GM19099 (cell line): ENCODE results near the gene RPN2.
A peak's percentile ranks its signal among the peaks of the same experiment; 100 is the strongest.

Source experiments
- POLR2A ChIP-seq: IDR thresholded peaks from 3 replicates; pipeline ENCODE4 v1.6.1; 2011; ENCODE audit warnings: low read depth; ENCODE audit not compliant: insufficient read length; ENCODE audit errors: extremely low read depth

Gene RPN2

GRCh38 chr20:37276494-37277252, 97.5 kb downstream of the RPN2 start:
- peak; percentile 37 for TF ChIP-seq POLR2A

- peak; percentile 7 for TF ChIP-seq POLR2A
Measured at GRCh38 chr20:37277253-37277593, 98.1 kb downstream of the RPN2 start.

GRCh38 chr20:37278966-37279590, 99.9 kb downstream of the RPN2 start:
- no peak for TF ChIP-seq POLR2A

GRCh38 chr20:37279820-37280219, 100.7 kb downstream of the RPN2 start:
- TF ChIP-seq POLR2A, result no peak

- TF ChIP-seq POLR2A, result no peak
Measured at GRCh38 chr20:37280403-37280802, 101.3 kb downstream of the RPN2 start.

GRCh38 chr20:37282556-37282955, 103.4 kb downstream of the RPN2 start:
- TF ChIP-seq POLR2A, result no peak

- no peak for TF ChIP-seq POLR2A
Measured at GRCh38 chr20:37283530-37284195, 104.5 kb downstream of the RPN2 start.

- no peak for TF ChIP-seq POLR2A
Measured at GRCh38 chr20:37284691-37285161, 105.6 kb downstream of the RPN2 start.

GRCh38 chr20:37285664-37286374, 106.7 kb downstream of the RPN2 start:
- TF ChIP-seq POLR2A, result no peak

GRCh38 chr20:37288091-37288490, 109.0 kb downstream of the RPN2 start:
- TF ChIP-seq POLR2A, result no peak

GRCh38 chr20:37290158-37290810, 111.2 kb downstream of the RPN2 start:
- TF ChIP-seq POLR2A, result no peak
